Prostate gland (tissue), 2 donors: ENCODE measurements around the gene EDN2. TPM values are rescaled to one million over a fixed set of nuclear protein-coding genes. Genes with fewer than 3 reads are reported as not detected.

Experiments used
- DNase-seq: peaks from one replicate; pipeline ENCODE4 v3.0.0-alpha.2; 2019; ENCODE audit warnings: low spot score
- H3K27ac ChIP-seq, 2 donors: fragments of 200-600 bp; sonication (generic); 2 replicates each; pipeline ENCODE4 v1.5.1; 2017 to 2019
- H3K27me3 ChIP-seq: fragments of 200-600 bp; sonication (generic); replicated peaks from 2 replicates; pipeline ENCODE4 v1.5.1; 2019; ENCODE audit not compliant: insufficient read depth
- H3K36me3 ChIP-seq, 2 donors: fragments of 200-600 bp; sonication (generic); 1 replicate in 1 of 2; 2 replicates in 1 of 2; pipeline versions ENCODE4 v1.5.1 to v1.8.1; 2017 to 2019
- H3K4me1 ChIP-seq: fragments of 200-600 bp; sonication (generic); replicated peaks from 2 replicates; pipeline ENCODE4 v1.5.1; 2019
- H3K4me3 ChIP-seq, 2 donors: fragments of 200-600 bp; sonication (generic); 2 replicates each; pipeline ENCODE4 v1.5.1; 2017 to 2019
- H3K9me3 ChIP-seq: fragments of 200-600 bp; sonication (generic); 2 replicates; pipeline ENCODE4 v1.5.1; 2017
- CTCF ChIP-seq, 4 experiments: fragments of 200-600 bp in 2 of 4; fragments of 450-650 bp in 2 of 4; sonication (generic) in 2 of 4; IDR thresholded peaks; 1 replicate in 3 of 4; 2 replicates in 1 of 4; pipeline ENCODE4 v1.5.1; 2016 to 2019; ENCODE audit warnings: antibody characterized with exemption in 4 of 4, mild to moderate bottlenecking in 2 of 4, moderate library complexity in 2 of 4
- POLR2A ChIP-seq: fragments of 450-650 bp; IDR thresholded peaks from one replicate; pipeline ENCODE4 v1.6.1; 2016; ENCODE audit warnings: antibody characterized with exemption, mild to moderate bottlenecking
- POLR2AphosphoS5 ChIP-seq: sonication (generic); formaldehyde crosslinking; IDR thresholded peaks from one replicate; pipeline ENCODE4 v1.6.1; 2017; ENCODE audit warnings: antibody characterized with exemption
- WGBS: methylation state at CpG from one replicate; pipeline ENCODE4 v1.1.5; 2018; 5-methylcytosine and 5-hydroxymethylcytosine counted together
- intact Hi-C: fragments of 100-400 bp; cut with DNase I; formaldehyde crosslinking; loops from one replicate; pipeline ENCODE4 v1.14.2; 2022
- total RNA-seq, 2 donors: library from RNA; depleted of rRNA; stranded (reverse); fragments of >200 nt; gene quantifications; one replicate each; pipeline ENCODE4 v1.1.0, GENCODE V29; 2016

The EDN2 gene
- total RNA-seq, 2 donors from 2014 or later = 2.6 to 12.6 TPM

- DNase-seq = no peak
- Histone ChIP-seq H3K4me3 (no peak overlapping the region), H3K27me3 (no peaks in the 10 kb centered on the region), H3K36me3 (no peaks in the 10 kb centered on the region), H3K9me3 (no peaks in the 10 kb centered on the region), H3K4me1 (peaks cover 34% of the 10 kb centered on the region), H3K27ac (no peak overlapping the region)
- intact Hi-C loops = no loop called here
- WGBS = 82% methylated on average over 3 of the region's 3 CpGs
- TF ChIP-seq POLR2A = no peak
- no peak for TF ChIP-seq CTCF (IDR thresholded peaks at IDR 0.05)
- TF ChIP-seq POLR2AphosphoS5 = no peak
These were observed 4.7 kb downstream of the EDN2 start for GRCh38 chr1:41479808-41480160.

GRCh38 chr1:41479000-41479807 lies 5.3 kb downstream of the EDN2 start:
- H3K4me1 ChIP-seq = peaks cover 32% of the 10 kb centered on the region
- H3K36me3 ChIP-seq = no peaks in the 10 kb centered on the region
- H3K27ac ChIP-seq = no peak overlapping the region
- 60% methylated on average over 19 of the region's 19 CpGs for WGBS
- no peaks in the 10 kb centered on the region for H3K27me3 ChIP-seq
- no peak for DNase-seq
- no peaks in the 10 kb centered on the region for H3K9me3 ChIP-seq
- no peak overlapping the region for H3K4me3 ChIP-seq
- intact Hi-C loops = no loop called here
- no peak for TF ChIP-seq POLR2AphosphoS5
- no peak for TF ChIP-seq CTCF (IDR thresholded peaks at IDR 0.05)
- TF ChIP-seq POLR2A = no peak

GRCh38 chr1:41478118-41478748 lies 6.2 kb downstream of the EDN2 start:
- peaks cover 27% of the 10 kb centered on the region for H3K4me1 ChIP-seq
- no peak overlapping the region for H3K4me3 ChIP-seq
- H3K27me3 ChIP-seq = no peaks in the 10 kb centered on the region
- TF ChIP-seq CTCF (IDR thresholded peaks at IDR 0.05) = no peak
- TF ChIP-seq POLR2AphosphoS5 = no peak
- TF ChIP-seq POLR2A = no peak
- no peak overlapping the region for H3K27ac ChIP-seq
- no peaks in the 10 kb centered on the region for H3K9me3 ChIP-seq
- DNase-seq = no peak
- no peaks in the 10 kb centered on the region for H3K36me3 ChIP-seq
- WGBS = 77% methylated on average over 12 of the region's 12 CpGs
- intact Hi-C loops = no loop called here

- DNase-seq = no peak
- no peak overlapping the region for H3K27ac ChIP-seq
- intact Hi-C loops = no loop called here
- no peak overlapping the region for H3K4me3 ChIP-seq
- TF ChIP-seq POLR2A = no peak
- no peak for TF ChIP-seq POLR2AphosphoS5
- no peak for TF ChIP-seq CTCF (IDR thresholded peaks at IDR 0.05)
- 66% methylated on average over 11 of the region's 11 CpGs for WGBS
- H3K36me3 ChIP-seq = no peaks in the 10 kb centered on the region
- H3K27me3 ChIP-seq = no peaks in the 10 kb centered on the region
- no peaks in the 10 kb centered on the region for H3K9me3 ChIP-seq
- peaks cover 14% of the 10 kb centered on the region for H3K4me1 ChIP-seq
These were observed 7.6 kb downstream of the EDN2 start for GRCh38 chr1:41476807-41477361.
